Measurements from ENCODE around the gene PHLPP2.

GRCh38 chr16:71609066-71609465 is 115.4 kb downstream of the PHLPP2 start:
- TF ChIP-seq POLR2AphosphoS5 (IDR thresholded peaks at IDR 0.05) (no peak), EP300 (IDR thresholded peaks at IDR 0.05) (no peak), POLR2A (IDR thresholded peaks at IDR 0.05) (no peak)
- TF ChIP-seq, protein P1, sequence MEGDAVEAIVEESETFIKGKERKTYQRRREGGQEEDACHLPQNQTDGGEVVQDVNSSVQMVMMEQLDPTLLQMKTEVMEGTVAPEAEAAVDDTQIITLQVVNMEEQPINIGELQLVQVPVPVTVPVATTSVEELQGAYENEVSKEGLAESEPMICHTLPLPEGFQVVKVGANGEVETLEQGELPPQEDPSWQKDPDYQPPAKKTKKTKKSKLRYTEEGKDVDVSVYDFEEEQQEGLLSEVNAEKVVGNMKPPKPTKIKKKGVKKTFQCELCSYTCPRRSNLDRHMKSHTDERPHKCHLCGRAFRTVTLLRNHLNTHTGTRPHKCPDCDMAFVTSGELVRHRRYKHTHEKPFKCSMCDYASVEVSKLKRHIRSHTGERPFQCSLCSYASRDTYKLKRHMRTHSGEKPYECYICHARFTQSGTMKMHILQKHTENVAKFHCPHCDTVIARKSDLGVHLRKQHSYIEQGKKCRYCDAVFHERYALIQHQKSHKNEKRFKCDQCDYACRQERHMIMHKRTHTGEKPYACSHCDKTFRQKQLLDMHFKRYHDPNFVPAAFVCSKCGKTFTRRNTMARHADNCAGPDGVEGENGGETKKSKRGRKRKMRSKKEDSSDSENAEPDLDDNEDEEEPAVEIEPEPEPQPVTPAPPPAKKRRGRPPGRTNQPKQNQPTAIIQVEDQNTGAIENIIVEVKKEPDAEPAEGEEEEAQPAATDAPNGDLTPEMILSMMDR (IDR thresholded peaks at IDR 0.05), result no peak
